Neural crest cell (in vitro differentiated cells): ENCODE data around the gene SCRT2. TPM values are rescaled to one million over a fixed set of nuclear protein-coding genes. Genes with fewer than 3 reads are reported as not detected.
"Not testable (repeated sequence)": the region's sequence is repeated elsewhere in the genome, so short reads cannot be mapped to it uniquely, and the experiment has no call there.

Source experiments
- DNase-seq: peaks from one replicate; pipeline ENCODE4 v3.0.0; 2021; ENCODE audit warnings: low read depth, mixed read lengths, low spot score
- H3K27ac Mint-ChIP-seq: one replicate; pipeline ENCODE4 v1.8.0; 2021; ENCODE audit warnings: mild to moderate bottlenecking, mixed read lengths; ENCODE audit not compliant: unreplicated experiment
- H3K27me3 Mint-ChIP-seq: 2 replicates; pipeline ENCODE4 v1.8.0; 2021; ENCODE audit warnings: low read depth, mild to moderate bottlenecking, mixed read lengths
- H3K36me3 Mint-ChIP-seq: 2 replicates; pipeline ENCODE4 v1.8.0; 2021; ENCODE audit warnings: low read depth, mild to moderate bottlenecking, mixed read lengths
- H3K4me1 Mint-ChIP-seq: 2 replicates; pipeline ENCODE4 v1.8.0; 2021; ENCODE audit warnings: mixed read lengths
- H3K4me3 Mint-ChIP-seq: one replicate; pipeline ENCODE4 v1.8.0; 2021; ENCODE audit warnings: mild to moderate bottlenecking, mixed read lengths
- H3K9me3 Mint-ChIP-seq: 2 replicates; pipeline ENCODE4 v1.8.0; 2021; ENCODE audit warnings: mixed read lengths
- CTCF ChIP-seq: fragments of 200-600 bp; sonication (generic); conservative IDR thresholded peaks from 2 replicates; pipeline ENCODE4 v1.5.0; 2021; ENCODE audit warnings: antibody characterized with exemption, mild to moderate bottlenecking
- long read RNA-seq: library from polyadenylated mRNA; unstranded; transcript quantifications from one replicate; pipeline ENCODE4 v2.0.0, GENCODE V29; 2020
- total RNA-seq: library from RNA; stranded (reverse); gene quantifications from 2 replicates; pipeline ENCODE4 v1.2.1, GENCODE V29; 2021

Gene SCRT2
- 3.7 and 4.1 TPM in 2 replicates for total RNA-seq
- long read RNA-seq, partial matches to known transcripts = 0 of 1 reads
- long read RNA-seq, other reads (novel, unspliced or antisense) = 1 of 1 reads

GRCh38 chr20:675453-676314, at the start of gene SCRT2:
TSS of gene SCRT2 (minus strand) at chr20:675802. CDS start at chr20:675601, 201 bp downstream.
- peak within 1 kb of the TSS; percentile 71 for H3K4me3 Mint-ChIP-seq
- TF ChIP-seq CTCF = no peak
- H3K4me1 Mint-ChIP-seq = peaks cover 14% of the 10 kb centered on the region
- H3K27ac Mint-ChIP-seq = no peak within 1 kb of the TSS
- H3K27me3 Mint-ChIP-seq = peaks cover 96% of the 10 kb centered on the region
- H3K36me3 Mint-ChIP-seq = no peaks in the 10 kb centered on the region
- DNase-seq = peak; percentile 85
- no peaks in the 10 kb centered on the region for H3K9me3 Mint-ChIP-seq

- not testable (repeated sequence) for H3K36me3 Mint-ChIP-seq, H3K4me1 Mint-ChIP-seq, DNase-seq, H3K9me3 Mint-ChIP-seq, H3K27ac Mint-ChIP-seq, H3K4me3 Mint-ChIP-seq
- H3K27me3 Mint-ChIP-seq = peaks cover 74% of the 10 kb centered on the region
These were observed 49.2 kb upstream of the SCRT2 start for GRCh38 chr20:724797-725196.

GRCh38 chr20:723756-724155, 48.2 kb upstream of the SCRT2 start:
- Mint-ChIP-seq H3K4me3 (no peak overlapping the region), H3K27ac (no peak overlapping the region), H3K36me3 (no peaks in the 10 kb centered on the region), H3K27me3 (peaks cover 72% of the 10 kb centered on the region), H3K4me1 (peaks cover 10% of the 10 kb centered on the region), H3K9me3 (no peaks in the 10 kb centered on the region)
- no peak for DNase-seq
- TF ChIP-seq CTCF = no peak

- Mint-ChIP-seq H3K36me3 (no peaks in the 10 kb centered on the region), H3K27me3 (peaks cover 72% of the 10 kb centered on the region), H3K27ac (peak overlapping the region; percentile 35), H3K4me3 (no peak overlapping the region), H3K4me1 (peaks cover 7% of the 10 kb centered on the region), H3K9me3 (no peaks in the 10 kb centered on the region)
- DNase-seq = no peak
- TF ChIP-seq CTCF = no peak
These were observed 47.4 kb upstream of the SCRT2 start for GRCh38 chr20:722822-723644.

GRCh38 chr20:721876-722275, 46.3 kb upstream of the SCRT2 start:
- no peak for DNase-seq
- Mint-ChIP-seq H3K4me3 (no peak overlapping the region), H3K27ac (no peak overlapping the region), H3K4me1 (peaks cover 7% of the 10 kb centered on the region), H3K9me3 (no peaks in the 10 kb centered on the region), H3K36me3 (no peaks in the 10 kb centered on the region), H3K27me3 (peaks cover 72% of the 10 kb centered on the region)
- TF ChIP-seq CTCF = no peak
